GM15510 (cell line): Measurements from ENCODE around the gene CYP27B1.

ENCODE experiments used
- POLR2A ChIP-seq: IDR thresholded peaks from 3 replicates; pipeline ENCODE4 v1.6.1; 2011; ENCODE audit warnings: borderline replicate concordance; ENCODE audit not compliant: insufficient read length; ENCODE audit errors: extremely low read depth

The CYP27B1 gene

DNA sequence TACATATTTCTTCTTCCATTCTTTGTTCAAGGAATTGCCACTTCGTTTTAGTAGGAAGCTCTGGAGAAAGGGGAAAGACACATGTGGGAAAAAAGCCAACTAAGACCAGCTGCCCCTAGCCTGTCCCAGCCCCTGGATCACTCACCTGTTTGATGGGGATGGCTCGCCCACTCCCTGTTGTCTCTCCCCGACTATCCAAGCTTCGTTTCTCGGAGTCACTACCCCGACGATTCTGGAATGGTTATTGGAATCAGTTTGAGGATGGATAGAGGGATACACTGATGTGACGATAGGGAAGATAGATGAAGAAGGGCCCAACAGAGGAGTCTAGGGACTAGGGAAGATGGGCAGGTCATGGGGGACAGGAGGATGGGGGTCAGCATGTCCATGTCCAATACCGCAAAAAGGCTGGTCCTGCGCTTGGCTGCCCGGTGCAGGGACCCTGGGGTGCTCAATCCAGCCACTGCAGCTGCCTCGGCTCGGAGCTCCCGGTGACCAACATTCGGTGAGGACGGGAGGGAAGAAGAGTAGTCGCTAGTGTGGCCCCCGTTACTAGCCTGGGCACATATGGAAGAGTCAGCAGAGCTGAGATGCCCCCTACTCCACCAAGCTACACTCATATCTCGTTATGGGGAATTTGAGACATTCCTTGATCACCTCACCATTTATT, 35.3 kb downstream of the CYP27B1 start:
- no peak for TF ChIP-seq POLR2A

- TF ChIP-seq POLR2A: no peak
Measured at GRCh38 chr12:57730336-57731067, 36.4 kb downstream of the CYP27B1 start.

DNA sequence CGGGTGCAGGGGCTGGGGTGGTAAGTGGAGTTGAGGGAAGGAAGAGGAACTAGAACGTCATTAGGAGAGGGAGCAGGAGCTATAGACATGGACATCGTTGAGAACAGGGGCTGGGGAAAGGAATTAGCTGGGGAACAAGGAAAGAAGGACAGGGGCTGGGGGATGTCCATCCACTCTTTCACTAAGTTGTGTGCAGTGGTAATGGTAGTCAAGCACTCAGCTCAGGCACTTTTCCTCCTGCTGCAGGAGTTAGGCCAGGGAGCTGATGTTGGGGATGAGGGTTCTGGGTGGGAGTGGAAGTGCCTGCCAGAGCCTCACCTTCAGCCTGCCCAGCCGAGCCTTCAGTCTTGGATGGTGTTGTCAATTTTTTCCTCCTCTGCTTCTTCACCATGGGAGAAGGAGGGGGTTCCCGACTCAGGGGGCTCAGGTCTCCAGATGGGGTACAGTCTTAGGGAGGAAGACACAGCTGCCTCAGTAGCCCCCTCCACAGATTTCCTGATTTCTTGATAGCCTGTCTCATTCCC, 37.5 kb downstream of the CYP27B1 start:
- no peak for TF ChIP-seq POLR2A

DNA sequence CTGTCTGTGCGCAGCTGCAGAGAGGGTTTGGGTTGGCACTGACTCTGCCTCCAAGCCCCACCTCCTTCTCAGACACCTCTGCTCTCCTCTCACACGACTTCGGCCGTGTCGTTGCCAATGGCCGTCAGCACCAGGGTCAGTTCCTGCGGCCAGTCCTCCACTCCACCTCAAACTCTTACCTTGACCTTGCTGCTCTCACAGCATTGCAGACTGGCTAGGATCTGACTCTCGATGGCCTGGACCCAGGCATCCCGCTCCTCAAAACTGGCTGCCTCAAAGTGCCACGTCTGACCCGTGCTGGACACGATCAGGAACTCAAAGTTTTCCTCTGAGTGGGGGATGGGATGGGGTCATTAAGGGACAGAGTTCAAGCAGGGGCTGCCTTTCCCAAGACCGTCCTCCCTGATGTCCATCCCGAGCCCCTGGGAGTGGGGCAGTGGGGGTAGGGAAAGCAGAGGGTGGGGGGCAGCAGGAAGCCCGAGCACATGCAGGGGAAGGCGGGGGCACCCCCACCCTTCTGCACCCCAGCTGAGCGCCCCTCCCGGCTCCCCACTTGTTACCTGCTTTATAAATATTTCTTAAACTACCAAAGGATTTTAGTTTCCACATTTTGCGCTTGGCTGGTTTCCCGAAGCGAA, 39.0 kb downstream of the CYP27B1 start:
- no peak for TF ChIP-seq POLR2A

DNA sequence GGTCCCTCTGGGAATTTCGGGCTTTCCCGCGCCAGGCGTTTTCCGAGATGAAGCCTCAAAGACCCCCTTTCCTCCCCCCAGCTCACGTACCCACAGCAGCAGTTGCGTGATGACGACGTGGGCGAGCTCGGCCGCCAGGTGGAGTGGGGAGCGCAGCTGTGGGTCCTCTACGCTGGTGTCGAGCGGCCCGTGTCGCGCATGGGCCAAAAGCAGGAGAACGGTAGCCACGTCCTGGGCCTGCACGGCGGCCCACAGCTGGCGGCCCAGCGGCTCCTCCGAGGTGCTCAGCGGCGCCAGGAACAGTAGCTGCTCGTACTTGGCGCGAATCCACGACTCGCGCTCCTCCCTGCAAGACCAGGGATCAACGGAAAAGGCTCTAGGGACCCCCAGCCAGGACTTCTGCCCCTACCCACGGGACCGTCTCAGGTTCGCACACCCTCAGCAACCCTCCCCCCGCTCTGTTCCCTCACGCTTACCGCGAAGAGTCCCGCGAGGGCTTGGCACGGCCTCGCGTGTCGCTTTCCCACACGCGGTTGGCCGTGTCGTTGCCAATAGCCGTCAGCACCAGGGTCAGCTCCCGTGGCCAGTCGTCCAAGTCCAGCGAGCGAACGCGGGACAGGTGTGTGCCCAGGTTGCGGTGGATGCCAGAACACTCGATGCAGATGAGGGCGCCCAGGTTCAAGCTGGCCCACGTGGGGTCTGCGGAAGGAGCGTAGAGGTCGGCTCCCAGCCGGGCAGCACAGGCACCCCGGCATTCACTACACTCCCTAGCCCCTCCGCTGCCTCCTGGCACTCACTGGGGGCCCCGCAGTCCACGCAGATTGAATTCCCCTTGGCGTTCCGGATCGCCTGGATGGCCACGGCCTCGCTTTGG, 39.8 kb downstream of the CYP27B1 start:
- no peak for TF ChIP-seq POLR2A

DNA sequence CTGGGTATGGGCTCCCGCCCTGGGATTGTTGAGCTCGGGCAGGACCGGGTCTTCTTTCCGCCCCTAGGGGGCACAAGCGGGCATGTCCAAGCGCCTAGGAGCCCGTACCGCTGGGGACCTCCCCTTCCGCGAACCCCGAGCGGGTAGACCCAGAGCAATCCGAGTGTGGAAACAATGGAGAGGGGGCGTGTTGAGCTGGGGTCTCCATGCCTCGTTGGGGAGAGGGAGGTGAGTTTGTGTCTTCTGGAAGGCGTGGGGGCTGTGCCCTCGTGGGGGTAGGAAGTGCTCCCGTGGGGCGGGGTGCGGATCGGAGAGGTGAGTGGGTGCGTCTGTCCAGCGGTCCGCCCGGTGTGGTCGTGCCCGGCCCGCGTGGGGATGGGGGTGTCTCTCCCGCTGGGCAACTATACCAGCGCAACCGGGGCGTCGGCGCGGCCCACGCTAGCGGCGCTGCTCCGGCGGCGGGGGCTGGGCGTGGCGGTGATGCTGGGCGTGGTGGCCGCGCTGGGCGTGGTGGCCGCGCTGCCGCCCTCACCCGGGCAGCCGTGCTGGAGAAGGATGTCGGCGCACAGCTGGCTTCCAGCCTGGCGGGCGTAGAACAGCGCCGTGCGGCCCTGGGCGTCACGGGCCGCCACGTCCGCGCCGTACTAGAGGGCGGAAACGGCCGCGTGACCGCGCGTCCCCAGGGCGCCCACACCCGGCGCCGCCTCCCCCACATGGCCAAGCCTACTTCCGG, 40.6 kb downstream of the CYP27B1 start:
- TF ChIP-seq POLR2A: no peak

GRCh38 chr12:57725851-57726150, 41.1 kb downstream of the CYP27B1 start:
- no peak for TF ChIP-seq POLR2A

DNA sequence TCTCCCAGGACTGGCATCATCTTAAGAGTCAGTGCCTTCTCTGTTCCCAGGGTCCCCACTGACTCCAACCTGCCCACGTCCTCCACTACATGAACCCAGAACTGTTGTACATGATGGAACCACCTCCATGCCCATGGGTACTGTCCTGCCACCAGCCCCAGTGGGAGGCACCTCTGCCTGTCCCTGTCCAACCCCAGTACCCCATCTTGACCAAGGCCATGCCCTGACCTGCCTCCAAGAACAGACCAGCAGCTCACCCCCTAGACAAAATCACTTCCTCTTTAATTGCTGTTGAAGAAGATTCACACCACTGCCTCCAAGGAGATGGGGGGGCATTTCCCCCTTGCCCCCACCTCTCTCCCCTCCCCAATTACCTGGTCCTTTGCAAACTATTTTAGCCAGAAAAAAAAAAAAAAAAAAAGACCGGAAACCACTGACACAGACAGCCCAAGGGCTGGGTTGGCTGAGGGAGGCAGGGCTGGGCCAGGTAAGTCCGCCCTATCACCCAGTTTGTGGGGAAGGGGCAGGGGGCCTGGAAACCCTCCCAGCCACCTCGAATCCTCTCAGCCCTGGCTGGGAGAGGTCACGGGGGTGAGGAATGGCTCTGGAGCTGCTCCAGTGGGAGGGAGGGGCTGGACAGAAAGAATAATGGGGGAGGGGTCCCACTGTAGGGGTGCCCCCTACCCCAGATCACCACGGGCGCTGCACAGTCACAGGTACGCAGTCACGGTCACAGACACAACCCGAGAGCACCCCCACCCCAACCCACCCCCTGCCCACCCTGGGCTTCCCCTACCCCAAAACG, 41.7 kb downstream of the CYP27B1 start:
- no peak for TF ChIP-seq POLR2A

DNA sequence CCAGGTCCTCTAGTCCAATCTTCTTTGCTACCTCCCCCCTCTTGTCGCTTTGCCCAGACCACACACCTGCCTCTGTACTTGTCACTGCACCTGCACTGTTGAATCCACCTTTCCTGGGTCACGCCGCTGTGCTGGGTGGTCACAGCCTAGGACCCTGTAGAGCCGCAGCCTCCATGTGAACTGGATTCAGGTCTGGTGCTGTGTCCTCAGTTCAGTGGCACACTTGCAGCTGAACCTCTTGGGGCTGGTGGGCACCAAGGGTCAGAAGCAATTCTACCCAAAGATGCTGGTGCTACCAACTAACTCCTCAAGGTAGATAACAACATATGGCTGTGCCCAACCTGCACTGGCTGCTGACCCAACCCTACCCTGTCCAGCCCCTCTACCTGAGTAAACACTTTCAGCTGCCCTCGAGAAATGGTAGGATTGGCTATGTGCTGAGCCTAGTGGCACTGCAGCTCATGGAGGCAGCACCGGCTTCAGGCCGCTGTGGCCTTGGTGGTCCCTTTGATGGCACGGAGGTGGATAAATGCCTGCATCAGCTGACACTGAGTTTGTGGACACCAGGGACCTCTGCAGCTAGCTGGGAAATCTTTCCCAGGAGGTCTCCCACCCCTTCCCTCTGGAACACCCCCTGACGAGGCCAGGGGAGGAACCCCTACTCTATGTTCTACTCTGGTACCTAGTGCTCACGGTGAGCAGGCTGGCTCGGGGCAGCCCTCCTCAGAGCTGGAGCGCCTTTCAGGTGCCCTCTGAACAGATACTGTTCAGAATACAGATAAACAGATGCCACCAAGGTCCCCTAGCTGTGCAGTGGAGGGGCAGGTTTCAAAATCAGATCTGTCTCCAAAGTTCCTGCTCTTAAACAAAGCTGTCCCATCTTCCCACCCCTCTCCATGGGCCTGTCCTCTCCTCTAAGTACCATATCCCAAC, 42.6 kb downstream of the CYP27B1 start:
- TF ChIP-seq POLR2A: no peak

- no peak for TF ChIP-seq POLR2A
Measured at GRCh38 chr12:57723630-57723962, 43.3 kb downstream of the CYP27B1 start.

DNA sequence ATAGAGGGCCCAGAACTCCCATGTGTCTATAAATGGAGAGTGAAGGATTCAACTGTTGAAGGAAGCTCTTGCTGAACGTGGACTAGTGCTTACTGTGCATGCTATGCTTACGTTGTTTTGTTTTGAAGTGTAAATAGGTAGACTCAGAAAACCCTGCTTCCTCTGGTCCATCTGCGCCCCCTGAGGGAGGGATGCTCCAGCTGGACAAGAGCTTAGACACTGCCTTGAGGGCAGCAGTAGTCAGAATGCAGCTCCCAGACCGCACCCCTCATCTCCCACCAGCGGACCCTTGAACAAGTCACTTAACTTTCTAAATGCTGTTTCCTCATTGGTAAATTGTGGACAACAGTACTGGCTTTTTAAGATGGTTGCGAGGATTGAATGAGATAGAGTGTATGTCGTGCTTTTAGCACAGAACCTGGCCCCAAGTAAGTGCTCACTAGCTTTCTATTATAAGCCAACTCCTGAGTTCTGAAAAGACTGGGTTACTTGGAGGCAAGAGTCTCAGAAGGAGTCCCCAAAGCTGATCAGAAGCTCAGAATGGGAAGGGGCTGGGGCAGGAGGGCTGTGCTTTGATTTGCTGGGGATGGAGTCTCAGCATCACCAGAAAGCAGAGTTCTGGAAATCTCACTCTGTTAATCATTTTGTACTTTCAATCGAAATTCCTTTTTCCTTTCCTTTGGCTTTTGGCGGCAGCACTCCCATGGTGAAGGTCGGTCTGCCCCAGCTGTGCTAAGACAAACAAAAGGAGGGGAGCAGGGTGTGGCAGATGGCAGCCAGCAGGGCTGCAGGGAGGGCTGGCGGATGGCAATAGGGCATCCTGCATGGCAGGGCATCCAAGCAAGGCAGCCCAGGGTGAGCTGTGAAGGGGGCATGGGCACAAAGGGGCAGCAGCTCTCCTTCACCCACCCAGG, 43.9 kb downstream of the CYP27B1 start:
- no peak for TF ChIP-seq POLR2A
